Measurements from ENCODE around the gene LRRFIP1.

Gene LRRFIP1

DNA sequence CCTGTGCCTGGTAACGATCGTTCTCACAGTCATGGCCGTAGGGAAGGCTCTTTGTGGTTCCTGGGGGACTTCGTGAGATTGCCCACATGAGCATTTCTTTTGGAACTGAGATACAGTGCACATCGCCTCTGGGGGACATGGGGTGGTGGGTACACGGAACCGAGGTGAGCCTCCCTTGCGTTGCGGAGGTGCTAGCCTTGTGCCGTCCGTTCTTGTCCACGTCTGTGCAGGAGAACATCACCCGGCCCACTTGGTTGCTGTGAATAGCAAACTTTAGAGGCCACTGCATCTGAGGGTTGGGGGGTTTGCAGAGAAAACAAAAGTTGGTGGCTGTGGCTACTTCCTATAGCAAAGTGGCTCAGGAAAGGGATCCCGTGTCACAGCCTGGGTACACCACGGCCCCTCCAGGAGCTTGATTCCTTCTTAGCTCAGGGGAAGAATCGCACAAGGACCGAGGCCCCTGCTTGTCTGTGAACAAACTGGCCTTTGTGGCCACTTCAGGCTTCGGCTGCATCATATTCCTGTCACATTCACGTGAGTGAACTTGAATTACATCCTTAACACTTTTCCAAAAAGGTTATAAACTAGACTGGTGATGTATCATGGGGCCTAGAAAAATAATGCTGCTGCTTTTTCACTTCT lies 72.6 kb downstream of the LRRFIP1 start:
- Histone ChIP-seq H3K4me3 (ENCODE audit: low read depth in 1 of 2, low read length in 2 of 2) (no peak overlapping the region), H3K4me1 (ENCODE audit: insufficient read depth, low read length) (peaks cover 66% of the 10 kb centered on the region), H3K27ac (ENCODE audit: low read length) (no peak overlapping the region), H3K4me2 (ENCODE audit: insufficient read depth, low read length) (no peak overlapping the region), H3K79me2 (ENCODE audit: insufficient read depth, low read length) (peaks cover 96% of the 10 kb centered on the region), H3K36me3 (ENCODE audit: insufficient read depth, low read length) (no peaks in the 10 kb centered on the region; the same call in 1 of the 2 replicates), H3K9me3 (ENCODE audit: insufficient read depth, low read length, severe bottlenecking) (no peaks in the 10 kb centered on the region), H4K20me1 (ENCODE audit: insufficient read depth, low read length) (peaks cover 81% of the 10 kb centered on the region), H3K27me3 (ENCODE audit: insufficient read depth, low read length, poor library complexity) (no peaks in the 10 kb centered on the region), H2AFZ (ENCODE audit: low read depth, low read length) (no peak overlapping the region), H3K9ac (ENCODE audit: low read depth, low read length) (no peak overlapping the region)
- TF ChIP-seq EZH2 (IDR thresholded peaks at IDR 0.05; ENCODE audit: borderline replicate concordance, low read depth, low read length, severe bottlenecking) (no peak), CTCF (IDR thresholded peaks at IDR 0.05; ENCODE audit: borderline replicate concordance, extremely low read depth, low read length, poor library complexity, severe bottlenecking) (no peak)
- ATAC-seq (ENCODE audit: insufficient read depth, low read depth) (no peak), DNase-seq (no peak)

DNA sequence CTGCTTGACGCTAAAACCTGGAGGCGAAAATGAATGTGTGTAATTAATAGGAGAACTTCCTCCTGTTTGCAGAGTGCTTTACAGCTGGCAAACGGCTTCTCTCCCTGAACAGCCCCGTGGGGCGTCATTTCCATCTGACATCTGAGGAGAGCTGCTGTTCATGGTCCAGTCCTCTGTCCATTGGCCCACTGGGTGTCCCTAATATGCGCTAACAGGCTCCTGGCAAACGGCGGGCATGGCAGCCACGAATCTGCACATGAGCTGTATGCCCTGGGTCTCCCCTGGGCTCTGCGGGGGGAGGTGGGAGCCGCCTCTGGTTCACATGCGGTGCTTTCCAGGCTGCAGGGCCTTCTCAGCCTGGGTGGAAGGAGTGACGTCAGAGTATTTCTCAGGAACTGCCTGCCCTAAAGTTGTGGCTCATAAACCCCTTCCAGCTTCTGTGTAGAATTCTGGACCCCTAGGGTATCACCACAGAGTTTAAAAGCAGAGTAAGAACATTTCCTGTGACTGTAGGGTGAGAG lies 73.2 kb downstream of the LRRFIP1 start:
- Histone ChIP-seq H3K4me3 (ENCODE audit: low read depth in 1 of 2, low read length in 2 of 2) (no peak overlapping the region), H3K27me3 (ENCODE audit: insufficient read depth, low read length, poor library complexity) (no peaks in the 10 kb centered on the region), H3K4me1 (ENCODE audit: insufficient read depth, low read length) (peaks cover 60% of the 10 kb centered on the region), H3K4me2 (ENCODE audit: insufficient read depth, low read length) (no peak overlapping the region), H3K79me2 (ENCODE audit: insufficient read depth, low read length) (peaks cover 96% of the 10 kb centered on the region), H3K36me3 (ENCODE audit: insufficient read depth, low read length) (no peaks in the 10 kb centered on the region; the same call in 1 of the 2 replicates), H3K9me3 (ENCODE audit: insufficient read depth, low read length, severe bottlenecking) (no peaks in the 10 kb centered on the region), H2AFZ (ENCODE audit: low read depth, low read length) (no peak overlapping the region), H3K27ac (ENCODE audit: low read length) (no peak overlapping the region), H4K20me1 (ENCODE audit: insufficient read depth, low read length) (peaks cover 85% of the 10 kb centered on the region), H3K9ac (ENCODE audit: low read depth, low read length) (no peak overlapping the region)
- ATAC-seq (ENCODE audit: insufficient read depth, low read depth) (peak; percentile 49), DNase-seq (peak; percentile 38)
- TF ChIP-seq EZH2 (IDR thresholded peaks at IDR 0.05; ENCODE audit: borderline replicate concordance, low read depth, low read length, severe bottlenecking) (no peak), CTCF (IDR thresholded peaks at IDR 0.05; ENCODE audit: borderline replicate concordance, extremely low read depth, low read length, poor library complexity, severe bottlenecking) (no peak)

- Histone ChIP-seq H4K20me1 (ENCODE audit: insufficient read depth, low read length) (peaks cover 90% of the 10 kb centered on the region), H3K9ac (ENCODE audit: low read depth, low read length) (no peak overlapping the region), H3K4me3 (ENCODE audit: low read depth in 1 of 2, low read length in 2 of 2) (no peak overlapping the region), H3K79me2 (ENCODE audit: insufficient read depth, low read length) (peaks cover 96% of the 10 kb centered on the region), H3K27ac (ENCODE audit: low read length) (peak overlapping the region; percentile 16; the same call in 1 of the 2 replicates), H3K36me3 (ENCODE audit: insufficient read depth, low read length) (no peaks in the 10 kb centered on the region; the same call in 1 of the 2 replicates), H3K4me1 (ENCODE audit: insufficient read depth, low read length) (peaks cover 53% of the 10 kb centered on the region), H3K9me3 (ENCODE audit: insufficient read depth, low read length, severe bottlenecking) (no peaks in the 10 kb centered on the region), H2AFZ (ENCODE audit: low read depth, low read length) (no peak overlapping the region), H3K27me3 (ENCODE audit: insufficient read depth, low read length, poor library complexity) (no peaks in the 10 kb centered on the region), H3K4me2 (ENCODE audit: insufficient read depth, low read length) (no peak overlapping the region)
- DNase-seq (no peak), ATAC-seq (ENCODE audit: insufficient read depth, low read depth) (0 out of 3 replicates have a peak, but pooled peaks have one; percentile 6)
- TF ChIP-seq CTCF (IDR thresholded peaks at IDR 0.05; ENCODE audit: borderline replicate concordance, extremely low read depth, low read length, poor library complexity, severe bottlenecking), result no peak
- TF ChIP-seq EZH2 (IDR thresholded peaks at IDR 0.05; ENCODE audit: borderline replicate concordance, low read depth, low read length, severe bottlenecking), result no peak
Observed at GRCh38 chr2:237701033-237701858, 73.9 kb downstream of the LRRFIP1 start.
